Hepatocyte (in vitro differentiated cells): ENCODE measurements around the gene LDLR. TPM values are rescaled to one million over a fixed set of nuclear protein-coding genes. Genes with fewer than 3 reads are reported as not detected.
"Not testable (repeated sequence)": the region's sequence is repeated elsewhere in the genome, so short reads cannot be mapped to it uniquely, and the experiment has no call there.

ENCODE experiments used
- DNase-seq: peaks from one replicate; pipeline ENCODE4 v3.0.0-alpha.2; 2016; ENCODE audit warnings: low spot score
- H2AFZ ChIP-seq: fragments of 200-600 bp; sonication (generic); 2 replicates; pipeline ENCODE4 v1.6.0; 2016; ENCODE audit warnings: antibody characterized with exemption, mild to moderate bottlenecking
- H3K27ac ChIP-seq: fragments of 200-600 bp; sonication (generic); 2 replicates; pipeline ENCODE4 v1.5.1; 2016; ENCODE audit warnings: mild to moderate bottlenecking
- H3K27me3 ChIP-seq: fragments of 200-600 bp; sonication (generic); 2 replicates; pipeline ENCODE4 v1.6.1; 2016
- H3K36me3 ChIP-seq: fragments of 200-600 bp; sonication (generic); replicated peaks from 2 replicates; pipeline ENCODE4 v1.5.1; 2016; ENCODE audit warnings: low read depth; ENCODE audit not compliant: insufficient read depth
- H3K4me1 ChIP-seq: fragments of 200-600 bp; sonication (generic); 2 replicates; pipeline ENCODE4 v1.5.1; 2016; ENCODE audit warnings: mild to moderate bottlenecking, moderate library complexity; ENCODE audit not compliant: insufficient read depth
- H3K4me2 ChIP-seq: fragments of 200-600 bp; sonication (generic); 2 replicates; pipeline ENCODE4 v1.6.0; 2016
- H3K4me3 ChIP-seq: fragments of 200-600 bp; sonication (generic); 2 replicates; pipeline ENCODE4 v1.5.1; 2016; ENCODE audit warnings: mild to moderate bottlenecking
- H3K79me2 ChIP-seq: fragments of 200-600 bp; sonication (generic); 2 replicates; pipeline ENCODE4 v1.6.0; 2017; ENCODE audit warnings: mild to moderate bottlenecking
- H3K9me2 ChIP-seq: fragments of 200-600 bp; sonication (generic); replicated peaks from 2 replicates; pipeline ENCODE4 v1.6.0; 2017; ENCODE audit warnings: mild to moderate bottlenecking; ENCODE audit not compliant: insufficient read depth
- H3K9me3 ChIP-seq: fragments of 200-600 bp; sonication (generic); 2 replicates; pipeline ENCODE4 v1.5.1; 2016; ENCODE audit warnings: low read depth, mild to moderate bottlenecking
- H4K20me1 ChIP-seq: fragments of 200-600 bp; sonication (generic); 2 replicates; pipeline ENCODE4 v1.6.0; 2016; ENCODE audit warnings: mild to moderate bottlenecking; ENCODE audit not compliant: insufficient read depth, poor library complexity, severe bottlenecking
- EZH2 ChIP-seq: fragments of 200-600 bp; sonication (generic); IDR thresholded peaks from 2 replicates; pipeline ENCODE4 v1.6.1; 2016; ENCODE audit warnings: antibody characterized with exemption, mild to moderate bottlenecking, borderline replicate concordance
- EZH2phosphoT487 ChIP-seq: fragments of 200-600 bp; sonication (generic); IDR thresholded peaks from one replicate; pipeline ENCODE4 v1.6.1; 2018; ENCODE audit warnings: antibody characterized with exemption, mild to moderate bottlenecking, low read depth, moderate library complexity; ENCODE audit not compliant: unreplicated experiment, severe bottlenecking
- WGBS: methylation state at CpG from one replicate; pipeline ENCODE4 v1.1.6; 2016; ENCODE audit warnings: low lambda C conversion rate; ENCODE audit errors: missing lambda C conversion rate; 5-methylcytosine and 5-hydroxymethylcytosine counted together
- microRNA-seq: library from miRNA; unstranded; fragments of <30 nt; microRNA quantifications from one replicate; pipeline ENCODE4, GENCODE V29; 2017
- polyA plus RNA-seq: library from polyadenylated mRNA; unstranded; fragments of >200 nt; fragmentation: Nextera tagmentation; extraction: Ambion mirVana; gene quantifications from 2 replicates; pipeline ENCODE4 v1.2.1, GENCODE V29; 2016
- total RNA-seq: library from RNA; depleted of rRNA; stranded (reverse); fragments of >200 nt; gene quantifications from 2 replicates; pipeline ENCODE4 v1.2.3, GENCODE V29; 2014
- TF ChIP-seq, protein P1 (sequence below): fragments of 200-600 bp; sonication (generic); IDR thresholded peaks from 2 replicates; pipeline ENCODE4 v1.5.1; 2016; ENCODE audit warnings: antibody characterized with exemption, mild to moderate bottlenecking; ENCODE audit not compliant: poor library complexity

LDLR gene
- total and polyA plus RNA-seq, 2 experiments from 2014 or later: 123 to 126 TPM

- TF ChIP-seq, protein P1, sequence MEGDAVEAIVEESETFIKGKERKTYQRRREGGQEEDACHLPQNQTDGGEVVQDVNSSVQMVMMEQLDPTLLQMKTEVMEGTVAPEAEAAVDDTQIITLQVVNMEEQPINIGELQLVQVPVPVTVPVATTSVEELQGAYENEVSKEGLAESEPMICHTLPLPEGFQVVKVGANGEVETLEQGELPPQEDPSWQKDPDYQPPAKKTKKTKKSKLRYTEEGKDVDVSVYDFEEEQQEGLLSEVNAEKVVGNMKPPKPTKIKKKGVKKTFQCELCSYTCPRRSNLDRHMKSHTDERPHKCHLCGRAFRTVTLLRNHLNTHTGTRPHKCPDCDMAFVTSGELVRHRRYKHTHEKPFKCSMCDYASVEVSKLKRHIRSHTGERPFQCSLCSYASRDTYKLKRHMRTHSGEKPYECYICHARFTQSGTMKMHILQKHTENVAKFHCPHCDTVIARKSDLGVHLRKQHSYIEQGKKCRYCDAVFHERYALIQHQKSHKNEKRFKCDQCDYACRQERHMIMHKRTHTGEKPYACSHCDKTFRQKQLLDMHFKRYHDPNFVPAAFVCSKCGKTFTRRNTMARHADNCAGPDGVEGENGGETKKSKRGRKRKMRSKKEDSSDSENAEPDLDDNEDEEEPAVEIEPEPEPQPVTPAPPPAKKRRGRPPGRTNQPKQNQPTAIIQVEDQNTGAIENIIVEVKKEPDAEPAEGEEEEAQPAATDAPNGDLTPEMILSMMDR: no peak
- TF ChIP-seq EZH2phosphoT487 (no peak), EZH2 (no peak)
- 95% methylated on average over 8 of the region's 8 CpGs for WGBS
- no peak overlapping the region for H2AFZ ChIP-seq
- H3K4me1 ChIP-seq: no peaks in the 10 kb centered on the region
- no peak overlapping the region for H3K27ac ChIP-seq
- no peaks in the 10 kb centered on the region for H3K36me3 ChIP-seq
- DNase-seq: no peak
- peaks cover 14% of the 10 kb centered on the region for H3K79me2 ChIP-seq
- no peaks in the 10 kb centered on the region for H3K27me3 ChIP-seq
- no peaks in the 10 kb centered on the region for H3K9me2 ChIP-seq
- H3K9me3 ChIP-seq: no peaks in the 10 kb centered on the region
- H3K4me3 ChIP-seq: no peak overlapping the region
- no peaks in the 10 kb centered on the region for H4K20me1 ChIP-seq
- no peak overlapping the region for H3K4me2 ChIP-seq
These were observed 91.1 kb downstream of the LDLR start for GRCh38 chr19:11180346-11180745.

GRCh38 chr19:11180975-11181374 is 91.7 kb downstream of the LDLR start:
- not testable (repeated sequence) for H3K4me1 ChIP-seq, H3K27me3 ChIP-seq, H4K20me1 ChIP-seq, H3K4me3 ChIP-seq, H2AFZ ChIP-seq, DNase-seq, H3K9me2 ChIP-seq, H3K36me3 ChIP-seq, H3K27ac ChIP-seq, H3K9me3 ChIP-seq, H3K4me2 ChIP-seq
- H3K79me2 ChIP-seq: peaks cover 18% of the 10 kb centered on the region
- WGBS: 85% methylated on average over 8 of the region's 8 CpGs

GRCh38 chr19:11181488-11181887 is 92.2 kb downstream of the LDLR start:
- Histone ChIP-seq H3K4me3 (no peak overlapping the region), H3K36me3 (no peaks in the 10 kb centered on the region), H4K20me1 (no peaks in the 10 kb centered on the region), H3K79me2 (peaks cover 18% of the 10 kb centered on the region), H2AFZ (no peak overlapping the region), H3K27me3 (no peaks in the 10 kb centered on the region), H3K27ac (no peak overlapping the region), H3K4me2 (no peak overlapping the region), H3K9me3 (no peaks in the 10 kb centered on the region), H3K4me1 (no peaks in the 10 kb centered on the region), H3K9me2 (no peaks in the 10 kb centered on the region)
- DNase-seq: no peak
- TF ChIP-seq, protein P1: no peak
- TF ChIP-seq EZH2phosphoT487 (no peak), EZH2 (no peak)
- WGBS: 96% methylated on average over 4 of the region's 4 CpGs

Small RNA genes lying within 50 kb of the gene (microRNA-seq; reads per million reads assigned to microRNA genes)
- 4.0 reads per million for gene MIR6886

Other genes starting within 250 kb of the LDLR start
- gene C19orf38, start 241.0 kb upstream of the LDLR start, total RNA-seq: 3.4 and 3.7 TPM in 2 replicates
- 0.56 and 1.5 TPM in 2 replicates for gene C19orf38, start 241.0 kb upstream of the LDLR start, polyA plus RNA-seq
- gene CARM1, start 217.9 kb upstream of the LDLR start, total RNA-seq: 27.5 and 34.3 TPM in 2 replicates
- gene CARM1, start 217.9 kb upstream of the LDLR start, polyA plus RNA-seq: 45.1 and 45.7 TPM in 2 replicates
- 115 and 123 TPM in 2 replicates for gene YIPF2, start 160.8 kb upstream of the LDLR start, total RNA-seq
- gene YIPF2, start 160.8 kb upstream of the LDLR start, polyA plus RNA-seq: 80.3 and 88.3 TPM in 2 replicates
- gene TIMM29, start 160.7 kb upstream of the LDLR start, total RNA-seq: 19.4 and 36.2 TPM in 2 replicates
- 23.0 and 24.1 TPM in 2 replicates for gene TIMM29, start 160.7 kb upstream of the LDLR start, polyA plus RNA-seq
- gene SMARCA4, start 128.4 kb upstream of the LDLR start, total RNA-seq: 36.9 and 80.7 TPM in 2 replicates
- gene SMARCA4, start 128.4 kb upstream of the LDLR start, polyA plus RNA-seq: 93.4 and 108 TPM in 2 replicates
- gene SPC24, start 66.3 kb downstream of the LDLR start, total RNA-seq: 9.0 and 11.5 TPM in 2 replicates
- gene SPC24, start 66.3 kb downstream of the LDLR start, polyA plus RNA-seq: 5.2 and 8.8 TPM in 2 replicates
- 58.3 and 60.3 TPM in 2 replicates for gene KANK2, start 108.1 kb downstream of the LDLR start, total RNA-seq
- 35.2 and 39.6 TPM in 2 replicates for gene KANK2, start 108.1 kb downstream of the LDLR start, polyA plus RNA-seq
- 24.9 and 25.5 TPM in 2 replicates for gene ANGPTL8, start 150.2 kb downstream of the LDLR start, total RNA-seq
- gene ANGPTL8, start 150.2 kb downstream of the LDLR start, polyA plus RNA-seq: 14.4 and 20.8 TPM in 2 replicates
- 12.6 and 17.4 TPM in 2 replicates for gene DOCK6, start 173.1 kb downstream of the LDLR start, total RNA-seq
- 36.8 and 43.7 TPM in 2 replicates for gene DOCK6, start 173.1 kb downstream of the LDLR start, polyA plus RNA-seq
- not detected in 2 replicates for gene TSPAN16, start 206.7 kb downstream of the LDLR start, total RNA-seq
- gene TSPAN16, start 206.7 kb downstream of the LDLR start, polyA plus RNA-seq: not detected in 2 replicates